CD4-positive, alpha-beta T cell (primary cell): ENCODE measurements around the gene SGIP1. TPM values are rescaled to one million over a fixed set of nuclear protein-coding genes. Genes with fewer than 3 reads are reported as not detected.

Experiments
- ATAC-seq: fragments of 200-7000 bp; cut with Tn5 transposase; one replicate; pipeline ENCODE4 v1.10.0; 2022; ENCODE audit warnings: mild to moderate bottlenecking; ENCODE audit not compliant: poor library complexity
- CTCF ChIA-PET: fragments of 350-600 bp; sonication (Branson Sonifier 250); formaldehyde crosslinking; loops from one replicate; lab custom pipeline; 2021; ENCODE audit warnings: antibody characterized with exemption, inconsistent platforms; lab: Charles Lee
- POLR2A ChIA-PET: fragments of 350-600 bp; sonication (Branson Sonifier 250); formaldehyde crosslinking; loops from one replicate; lab custom pipeline; 2021; ENCODE audit warnings: antibody characterized with exemption, inconsistent platforms; lab: Charles Lee
- DNase-seq, 14 experiments: peaks; one replicate each; pipeline ENCODE4 v3.0.0-alpha.2; 2013 to 2020; ENCODE audit warnings: mixed read lengths in 2 of 14
- H3K27ac ChIP-seq, 2 donors: one replicate each; pipeline versions ENCODE4 v1.5.1 to v1.7.0; 2013; ENCODE audit warnings: low read length in 2 of 2, low read depth in 1 of 2, mild to moderate bottlenecking in 1 of 2
- H3K27me3 ChIP-seq, 2 experiments: 1 replicate in 1 of 2; 2 replicates in 1 of 2; pipeline versions ENCODE4 v1.6.1 to v1.7.0; 2013; ENCODE audit warnings: low read length in 2 of 2, control low read depth in 1 of 2, mild to moderate bottlenecking in 1 of 2, moderate library complexity in 1 of 2; ENCODE audit not compliant: insufficient read depth in 2 of 2, control insufficient read depth in 1 of 2
- H3K36me3 ChIP-seq: one replicate; pipeline ENCODE4 v1.6.1; 2013; ENCODE audit warnings: low read length, control low read depth; ENCODE audit not compliant: insufficient read depth
- H3K4me1 ChIP-seq: one replicate; pipeline ENCODE4 v1.6.1; 2013; ENCODE audit warnings: low read length, control low read depth; ENCODE audit not compliant: insufficient read depth
- H3K4me3 ChIP-seq: one replicate; pipeline ENCODE4 v1.5.1; 2013; ENCODE audit warnings: mild to moderate bottlenecking, low read length, moderate library complexity
- H3K9me3 ChIP-seq, 2 experiments: 1 replicate in 1 of 2; 2 replicates in 1 of 2; pipeline versions ENCODE4 v1.6.1 to v1.7.0; 2013; ENCODE audit warnings: low read length in 2 of 2, mild to moderate bottlenecking in 2 of 2, control low read depth in 1 of 2, moderate library complexity in 1 of 2; ENCODE audit not compliant: control insufficient read depth in 1 of 2, insufficient read depth in 1 of 2
- H3K27ac Mint-ChIP-seq: one replicate; pipeline ENCODE4 v1.8.0; 2020; ENCODE audit warnings: mixed read lengths
- H3K27me3 Mint-ChIP-seq: one replicate; pipeline ENCODE4 v1.8.0; 2021; ENCODE audit warnings: mixed read lengths
- H3K36me3 Mint-ChIP-seq: one replicate; pipeline ENCODE4 v1.8.0; 2021; ENCODE audit warnings: low read depth, mixed read lengths
- H3K4me1 Mint-ChIP-seq: one replicate; pipeline ENCODE4 v1.8.0; 2021; ENCODE audit warnings: low read depth, mixed read lengths
- H3K4me3 Mint-ChIP-seq: one replicate; pipeline ENCODE4 v1.8.0; 2020; ENCODE audit warnings: mild to moderate bottlenecking, mixed read lengths
- H3K9me3 Mint-ChIP-seq: one replicate; pipeline ENCODE4 v1.8.0; 2020; ENCODE audit warnings: mixed read lengths
- intact Hi-C, 2 experiments: fragments of 100-400 bp; cut with DNase I in 1 of 2; cut with micrococcal nuclease in 1 of 2; formaldehyde crosslinking; loops; one replicate each; pipeline versions ENCODE4 v1.15.1 to v1.9.0; 2023 to 2025; cut with DNase I, micrococcal nuclease
- total RNA-seq, 174 experiments: library from RNA in 2 of 174; stranded (reverse) in 2 of 174; gene quantifications; one replicate each; pipeline ENCODE4 v1.2.3 and lab custom pipeline; 2021 to 2026
- TF ChIP-seq, protein P1 (sequence below): fragments of 200-600 bp; IDR thresholded peaks from one replicate; pipeline ENCODE4 v1.8.0; 2022; ENCODE audit warnings: antibody characterized with exemption, mild to moderate bottlenecking

SGIP1 gene
- total RNA-seq, 2 experiments from 2014 or later = 0.84 TPM; not detected in 1

DNA sequence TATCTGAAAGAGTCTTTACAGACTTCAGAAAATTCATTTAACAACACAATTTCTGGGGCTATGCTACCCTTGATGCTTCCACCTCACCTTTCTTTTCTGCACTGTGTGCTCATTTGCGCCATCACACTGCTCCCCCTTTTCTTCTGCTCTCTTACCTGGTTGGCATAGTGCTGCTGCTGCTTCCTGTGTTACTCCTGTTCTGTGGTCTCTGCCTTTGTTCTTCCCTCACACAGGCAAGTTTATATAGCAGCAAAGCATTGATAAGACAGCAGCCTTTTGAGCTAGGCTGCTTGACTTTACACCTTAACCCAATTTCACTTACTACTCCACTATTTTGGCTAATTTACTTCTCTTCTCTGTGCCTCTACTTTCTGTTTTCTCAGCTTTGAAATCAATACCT lies 18.3 kb downstream of the SGIP1 start:
- H3K27ac ChIP-seq = no peak overlapping the region
- Mint-ChIP-seq H3K27me3 (peaks cover 3% of the 10 kb centered on the region), H3K4me3 (no peak overlapping the region), H3K4me1 (no peaks in the 10 kb centered on the region), H3K36me3 (no peaks in the 10 kb centered on the region), H3K27ac (no peak overlapping the region), H3K9me3 (no peaks in the 10 kb centered on the region)
- ATAC-seq = no peak
- no peaks in the 10 kb centered on the region for H3K4me1 ChIP-seq
- H3K4me3 ChIP-seq = no peak overlapping the region
- POLR2A ChIA-PET = no interaction called here
- H3K27me3 ChIP-seq = peaks cover 2 to 6% of the 10 kb centered on the region in 2 experiments
- TF ChIP-seq, protein P1, sequence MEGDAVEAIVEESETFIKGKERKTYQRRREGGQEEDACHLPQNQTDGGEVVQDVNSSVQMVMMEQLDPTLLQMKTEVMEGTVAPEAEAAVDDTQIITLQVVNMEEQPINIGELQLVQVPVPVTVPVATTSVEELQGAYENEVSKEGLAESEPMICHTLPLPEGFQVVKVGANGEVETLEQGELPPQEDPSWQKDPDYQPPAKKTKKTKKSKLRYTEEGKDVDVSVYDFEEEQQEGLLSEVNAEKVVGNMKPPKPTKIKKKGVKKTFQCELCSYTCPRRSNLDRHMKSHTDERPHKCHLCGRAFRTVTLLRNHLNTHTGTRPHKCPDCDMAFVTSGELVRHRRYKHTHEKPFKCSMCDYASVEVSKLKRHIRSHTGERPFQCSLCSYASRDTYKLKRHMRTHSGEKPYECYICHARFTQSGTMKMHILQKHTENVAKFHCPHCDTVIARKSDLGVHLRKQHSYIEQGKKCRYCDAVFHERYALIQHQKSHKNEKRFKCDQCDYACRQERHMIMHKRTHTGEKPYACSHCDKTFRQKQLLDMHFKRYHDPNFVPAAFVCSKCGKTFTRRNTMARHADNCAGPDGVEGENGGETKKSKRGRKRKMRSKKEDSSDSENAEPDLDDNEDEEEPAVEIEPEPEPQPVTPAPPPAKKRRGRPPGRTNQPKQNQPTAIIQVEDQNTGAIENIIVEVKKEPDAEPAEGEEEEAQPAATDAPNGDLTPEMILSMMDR = no peak
- H3K9me3 ChIP-seq = no peaks in the 10 kb centered on the region
- DNase-seq = no peak
- no peaks in the 10 kb centered on the region for H3K36me3 ChIP-seq
- CTCF ChIA-PET = no interaction called here
- intact Hi-C loops = no loop called here

DNA sequence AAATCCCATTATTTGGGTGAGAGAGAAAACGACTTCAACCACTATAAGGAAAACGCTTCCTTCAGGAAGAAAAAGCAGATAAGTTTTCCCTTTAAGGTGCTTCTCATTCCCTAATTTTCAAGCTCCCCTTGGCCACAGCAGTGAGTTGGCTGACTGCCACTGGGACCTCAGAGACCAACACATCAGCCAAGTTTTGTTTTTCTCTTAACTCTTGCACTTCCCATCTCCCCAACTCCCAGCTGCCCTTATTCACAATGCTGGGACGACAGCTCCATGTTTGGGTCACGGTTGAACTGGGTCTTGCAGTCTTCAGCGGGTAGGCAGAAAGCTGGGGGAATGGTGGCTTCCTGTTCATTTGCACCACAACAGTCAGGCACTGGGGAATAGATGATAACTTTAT lies 18.9 kb downstream of the SGIP1 start:
- H3K36me3 Mint-ChIP-seq = no peaks in the 10 kb centered on the region
- no peaks in the 10 kb centered on the region for H3K4me1 Mint-ChIP-seq
- DNase-seq (no peak), ATAC-seq (no peak)
- Histone ChIP-seq H3K4me3 (no peak overlapping the region), H3K27ac (no peak overlapping the region), H3K36me3 (no peaks in the 10 kb centered on the region), H3K9me3 (no peaks in the 10 kb centered on the region), H3K27me3 (peaks cover 2 to 6% of the 10 kb centered on the region in 2 experiments), H3K4me1 (no peaks in the 10 kb centered on the region)
- H3K27me3 Mint-ChIP-seq = peaks cover 3% of the 10 kb centered on the region
- H3K9me3 Mint-ChIP-seq = no peaks in the 10 kb centered on the region
- CTCF ChIA-PET = no interaction called here
- no peak overlapping the region for H3K27ac Mint-ChIP-seq
- POLR2A ChIA-PET = no interaction called here
- H3K4me3 Mint-ChIP-seq = no peak overlapping the region
- intact Hi-C loops = no loop called here
- TF ChIP-seq, protein P1 = no peak

DNA sequence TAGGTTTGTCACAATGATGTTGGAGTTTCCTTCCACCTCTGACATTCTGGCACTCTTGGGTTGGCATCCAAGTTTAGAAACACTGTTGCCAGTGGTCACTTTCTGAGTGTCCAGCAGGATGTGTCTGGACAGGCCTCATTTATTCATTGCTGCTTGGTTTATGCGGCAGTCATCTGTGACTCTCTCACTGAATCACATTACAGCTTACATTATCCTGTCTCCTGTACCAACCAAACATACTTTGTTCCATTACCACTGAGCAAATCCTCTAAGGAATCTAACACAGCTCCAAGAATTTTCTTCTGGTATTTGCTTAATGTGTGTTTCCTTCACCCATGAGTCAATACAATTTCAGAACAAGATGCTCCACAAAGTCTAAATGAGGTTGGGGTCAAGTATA lies 19.9 kb downstream of the SGIP1 start:
- H3K27ac Mint-ChIP-seq = no peak overlapping the region
- H3K27me3 Mint-ChIP-seq = peaks cover 3% of the 10 kb centered on the region
- no peak for DNase-seq

More for the DNA sequence above, 19.9 kb downstream of the SGIP1 start:
- Mint-ChIP-seq H3K36me3 (no peaks in the 10 kb centered on the region), H3K9me3 (no peaks in the 10 kb centered on the region), H3K4me1 (no peaks in the 10 kb centered on the region), H3K4me3 (no peak overlapping the region)
- TF ChIP-seq, protein P1 = no peak
- no peaks in the 10 kb centered on the region for H3K4me1 ChIP-seq
- ChIA-PET POLR2A (interaction anchor here (0.6 kb wide), 1 partner anchor 103 kb away, joined by 3 read pairs; no protein-coding TSS in a partner anchor), CTCF (no interaction called here)
- no peak for ATAC-seq
- H3K9me3 ChIP-seq = no peaks in the 10 kb centered on the region
- H3K27me3 ChIP-seq = peaks cover 2 to 6% of the 10 kb centered on the region in 2 experiments
- no peak overlapping the region for H3K27ac ChIP-seq
- no peaks in the 10 kb centered on the region for H3K36me3 ChIP-seq
- intact Hi-C loops = no loop called here
- H3K4me3 ChIP-seq = no peak overlapping the region
